Amniotic stem cell (primary cell): ENCODE results near the gene ITLN2.
"Not testable (repeated sequence)": the region's sequence is repeated elsewhere in the genome, so short reads cannot be mapped to it uniquely, and the experiment has no call there.

Experiments used
- DNase-seq: peaks from one replicate; lab custom pipeline; 2025; lab: John Stamatoyannopoulos, UW

ITLN2 gene

DNA sequence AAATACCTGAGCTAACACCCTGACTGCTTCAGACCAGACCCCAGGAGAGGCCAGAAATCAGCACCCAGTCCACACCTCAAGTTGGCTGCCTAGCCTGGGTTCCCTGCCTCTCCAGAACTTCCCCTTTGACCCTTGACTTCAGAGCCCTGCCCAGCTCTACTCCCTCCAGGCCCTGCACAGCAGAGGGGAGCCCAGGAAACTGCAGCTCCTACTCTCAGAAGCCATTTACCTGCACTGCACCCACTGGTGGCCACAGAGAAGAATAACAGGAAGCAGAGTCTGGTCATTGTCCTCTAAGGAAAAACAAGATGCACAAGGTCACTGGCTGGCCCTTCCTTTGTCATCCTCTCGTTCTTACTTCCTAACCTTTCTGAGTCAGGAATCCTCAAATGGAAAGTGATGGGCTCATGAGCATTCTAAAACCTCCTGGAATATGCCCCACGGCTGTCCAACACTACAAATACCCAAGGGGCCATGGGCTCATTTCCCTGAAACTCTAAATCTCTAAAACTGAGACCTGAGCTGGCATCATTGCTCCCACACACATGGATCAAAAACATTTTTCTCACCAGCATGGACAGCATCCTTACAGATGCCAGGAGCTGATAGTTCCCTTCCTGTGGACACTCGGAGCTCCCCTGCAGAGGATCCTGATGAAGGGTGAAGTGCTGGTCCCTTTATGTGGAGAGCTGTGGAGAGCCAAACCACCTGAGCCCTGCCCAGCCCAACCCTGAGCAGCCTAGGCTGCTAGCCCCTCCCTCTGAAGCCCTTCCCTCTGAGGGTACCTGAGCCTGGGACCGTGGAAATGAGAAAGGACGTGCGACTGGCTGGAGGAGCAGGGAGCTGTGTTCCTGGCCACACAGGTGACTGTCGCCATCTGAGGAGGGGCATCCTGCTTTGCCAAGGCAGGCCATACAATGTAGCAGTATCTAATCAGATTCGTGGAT is at the start of gene ITLN2:
ITLN2 (minus strand) TSS at position 652 of the 947 bp plus-strand sequence; CDS start at position 584, 68 bp downstream.
- DNase-seq = no peak

DNA sequence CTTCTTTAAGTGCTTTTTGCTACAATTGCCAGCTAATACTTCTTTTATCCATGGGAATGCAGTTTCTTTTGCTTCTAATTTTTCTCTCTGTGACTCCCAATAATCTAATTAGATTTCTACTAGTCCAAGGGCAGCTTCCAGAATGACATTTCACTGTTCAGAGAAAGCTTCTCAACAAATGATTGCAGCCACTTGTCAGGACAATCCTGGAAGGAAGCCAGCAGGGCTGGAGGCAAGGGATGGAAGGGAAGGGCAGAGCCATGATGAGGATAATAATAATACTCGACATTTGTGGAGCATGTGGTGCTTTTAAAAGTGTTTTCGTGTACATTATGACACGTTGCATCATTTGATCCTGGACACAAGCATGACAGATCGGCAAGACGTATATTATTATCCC is 46.9 kb upstream of the ITLN2 start:
- DNase-seq = no peak

GRCh38 chr1:161000736-161001480 is 46.3 kb upstream of the ITLN2 start:
- DNase-seq = no peak

DNA sequence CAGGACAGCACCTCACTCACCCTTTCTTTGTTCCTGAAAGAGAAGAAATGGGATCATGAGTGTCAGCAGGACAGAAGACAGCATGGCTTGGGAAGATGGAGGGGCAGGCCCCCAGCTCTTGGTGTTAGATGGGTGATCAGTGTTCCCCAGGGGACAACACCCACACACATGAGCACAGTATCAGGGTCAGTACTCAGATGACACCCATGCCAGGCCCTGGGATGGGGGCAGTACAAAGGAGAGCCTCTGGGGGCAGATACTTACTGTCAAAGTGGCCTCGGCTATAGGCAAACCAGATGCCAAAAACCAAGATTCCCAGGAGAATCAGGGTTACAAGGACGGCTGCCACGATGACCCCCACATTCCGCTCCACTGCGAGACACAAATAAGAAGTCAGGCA is 44.8 kb upstream of the ITLN2 start:
- no peak for DNase-seq

GRCh38 chr1:160997323-160998038 is 42.9 kb upstream of the ITLN2 start:
- peak; percentile 31 for DNase-seq

DNA sequence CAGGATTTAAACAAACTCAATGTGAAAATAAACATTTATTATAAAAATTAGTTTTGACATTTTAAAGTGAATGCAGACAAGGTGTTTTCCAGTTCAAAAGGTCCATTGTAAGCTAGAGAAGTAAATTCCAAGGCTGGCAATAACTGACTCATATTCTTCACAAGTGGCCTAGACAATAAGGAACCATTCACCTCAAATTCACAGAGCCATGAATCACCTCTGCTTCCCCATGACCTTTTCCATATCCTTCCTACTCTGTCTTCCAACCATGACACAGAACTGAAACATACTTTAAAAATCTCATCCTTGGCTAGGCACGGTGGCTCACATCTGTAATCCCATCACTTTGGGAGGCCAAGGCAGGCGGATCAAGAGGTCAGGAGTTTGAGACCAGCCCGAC is 41.6 kb upstream of the ITLN2 start:
- no peak for DNase-seq

- DNase-seq = peak; percentile 53
Measured at GRCh38 chr1:160993544-160994193, 39.1 kb upstream of the ITLN2 start.

DNA sequence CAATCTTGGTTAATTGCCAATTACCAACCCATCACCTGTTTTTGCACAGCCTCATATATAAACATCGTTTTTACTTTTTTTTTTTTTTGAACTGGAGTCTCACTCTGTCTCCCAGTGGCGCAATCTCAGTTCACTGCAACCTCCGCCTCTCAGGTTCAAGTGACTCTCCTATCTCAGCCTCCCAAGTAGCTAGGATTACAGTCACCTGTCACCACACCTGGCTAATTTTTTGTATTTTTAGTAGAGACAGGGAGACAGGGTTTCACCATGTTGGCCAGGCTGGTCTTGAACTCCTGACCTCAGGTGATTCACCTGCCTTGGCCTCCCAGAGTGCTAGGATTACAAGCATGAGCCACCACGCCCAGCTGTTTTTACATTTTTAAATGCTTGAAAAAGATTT is 37.4 kb upstream of the ITLN2 start:
- not testable (repeated sequence) for DNase-seq

DNA sequence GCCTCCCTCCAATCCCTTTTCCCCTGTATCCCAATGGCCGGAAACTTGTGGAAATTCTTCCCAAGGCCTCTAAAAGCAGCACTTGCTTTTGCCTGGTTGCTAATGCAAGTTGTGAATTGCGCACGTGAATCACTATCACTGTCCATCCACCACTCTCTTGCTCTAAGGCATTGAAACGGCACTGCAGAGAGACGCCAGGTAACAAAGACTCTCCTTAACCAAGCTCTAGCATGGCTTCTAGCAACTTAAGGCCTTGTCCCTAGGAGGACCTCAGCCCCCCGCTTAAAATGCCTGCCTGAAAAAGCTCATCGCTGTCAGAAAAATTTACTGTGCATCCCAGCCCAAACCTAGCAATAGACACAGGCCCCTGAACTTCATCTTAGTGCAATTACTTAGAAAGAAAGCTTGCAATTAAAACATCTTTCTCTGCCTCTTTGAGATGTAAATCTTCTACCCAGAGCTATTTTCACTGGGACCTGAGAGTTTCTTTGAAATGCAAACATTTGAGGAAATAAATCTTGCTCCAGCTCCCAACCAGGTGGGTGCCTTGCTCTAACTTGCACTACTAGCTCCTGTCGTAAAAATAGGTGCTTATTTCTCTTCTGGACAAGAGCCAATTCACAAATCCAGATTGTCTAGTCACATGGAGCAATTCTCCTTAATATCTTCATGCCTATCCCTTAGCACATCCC is 32.9 kb upstream of the ITLN2 start:
- no peak for DNase-seq

DNA sequence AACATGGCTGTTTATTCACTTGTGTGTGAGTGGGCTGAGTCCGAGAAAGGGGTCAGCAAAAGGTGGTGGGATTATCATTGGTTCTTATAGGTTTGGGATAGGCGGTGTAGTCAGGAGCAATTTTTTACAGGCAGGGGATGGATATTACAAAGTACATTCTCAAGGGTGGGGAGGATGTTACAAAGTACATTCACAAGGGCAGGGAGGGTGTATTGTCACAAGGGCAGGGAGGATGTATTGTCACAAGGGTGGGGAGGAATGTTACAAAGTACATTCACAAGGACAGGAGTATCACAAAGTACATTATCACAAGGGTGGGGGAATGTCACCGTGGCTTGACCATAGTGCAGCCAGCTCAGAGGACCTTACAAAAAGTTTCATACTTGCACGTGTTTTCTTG is 31.1 kb upstream of the ITLN2 start:
- DNase-seq = no peak

GRCh38 chr1:160981584-160982411 is 27.2 kb upstream of the ITLN2 start:
- DNase-seq = no peak

DNA sequence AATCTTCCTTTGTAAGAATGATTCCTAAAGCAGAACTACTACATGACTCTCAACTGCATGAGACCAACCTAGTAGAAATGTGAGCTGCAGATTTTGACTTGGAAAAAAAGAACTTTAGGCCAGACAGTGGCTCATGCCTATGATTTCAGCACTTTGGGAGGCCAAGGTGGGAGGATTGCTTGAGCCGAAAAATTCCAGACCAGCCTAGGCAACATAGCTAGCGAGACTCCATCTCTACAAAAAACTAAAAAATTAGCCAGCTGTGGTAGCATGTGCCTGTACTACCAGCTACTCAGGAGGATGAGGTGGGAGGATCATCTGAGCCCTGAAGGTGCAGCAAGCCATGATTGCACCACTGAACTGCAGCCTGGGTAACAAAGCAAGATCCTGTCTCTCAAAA is 24.7 kb upstream of the ITLN2 start:
- no peak for DNase-seq

DNA sequence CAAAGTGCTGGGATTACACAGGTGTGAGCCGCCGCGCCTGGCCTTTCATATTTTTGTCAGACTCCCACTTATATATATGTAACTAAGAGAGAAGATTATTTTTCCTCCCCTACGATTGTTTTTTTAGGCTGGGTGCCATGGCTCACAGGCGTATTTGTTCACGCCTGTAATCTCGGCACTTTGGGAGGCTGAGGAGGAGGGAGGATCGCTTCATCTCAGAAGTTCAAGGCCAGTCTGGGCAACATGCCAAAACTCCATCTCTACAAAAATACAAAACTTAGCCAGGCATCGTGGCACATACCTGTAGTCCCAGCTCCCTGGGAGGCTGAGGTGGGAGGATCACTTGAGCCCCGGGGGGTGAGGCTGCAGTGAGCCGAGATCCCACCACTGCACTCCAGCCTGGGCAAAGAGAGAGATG is 23.9 kb upstream of the ITLN2 start:
- no peak for DNase-seq

- DNase-seq = no peak
Measured at GRCh38 chr1:160975026-160975425, 20.4 kb upstream of the ITLN2 start.

DNA sequence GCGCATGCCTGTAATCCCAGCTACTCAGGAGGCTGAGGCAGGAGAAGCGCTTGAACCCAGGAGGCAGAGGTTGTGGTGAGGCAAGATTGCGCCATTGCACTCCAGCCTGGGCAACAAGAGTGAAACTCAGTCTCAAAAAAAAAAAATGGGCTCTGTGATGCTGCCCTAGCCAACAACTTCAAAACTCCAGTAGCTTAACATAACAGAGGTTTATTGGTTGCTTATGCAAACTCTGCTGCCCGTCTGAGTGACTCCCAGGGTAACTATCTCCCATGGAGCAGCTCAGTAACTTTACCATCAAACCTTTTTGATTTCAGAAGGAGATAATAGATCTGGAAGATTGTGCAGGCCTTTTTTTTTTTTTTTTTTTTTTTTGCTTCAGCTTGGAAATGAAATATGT is 18.9 kb upstream of the ITLN2 start:
- DNase-seq = no peak

- no peak for DNase-seq
Measured at GRCh38 chr1:160972939-160973338, 18.3 kb upstream of the ITLN2 start.

DNA sequence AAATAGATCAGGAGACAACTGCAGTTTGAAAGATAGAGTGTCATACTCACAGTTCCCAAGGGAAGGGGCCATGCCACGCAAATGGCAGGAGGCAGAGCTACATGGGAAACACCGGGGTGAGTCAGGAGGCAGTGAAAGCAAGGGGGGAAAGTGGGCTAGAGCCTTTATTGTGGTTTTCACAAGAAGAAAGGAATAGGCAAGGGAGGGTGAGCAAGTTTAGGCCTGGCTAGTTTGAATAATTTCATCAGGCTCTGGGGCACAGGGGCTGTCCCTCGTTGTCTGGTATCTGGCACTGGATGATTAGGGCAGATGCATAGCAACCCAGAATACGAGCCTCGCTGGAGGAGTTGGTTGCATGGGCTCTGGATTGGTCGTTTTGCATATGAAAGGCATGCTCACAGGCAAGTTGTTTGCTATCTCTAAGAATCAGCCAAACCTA is 17.0 kb upstream of the ITLN2 start:
- no peak for DNase-seq

- no peak for DNase-seq
Measured at GRCh38 chr1:160963521-160963920, 8.9 kb upstream of the ITLN2 start.

GRCh38 chr1:160961419-160961818 is 6.8 kb upstream of the ITLN2 start:
- no peak for DNase-seq

DNA sequence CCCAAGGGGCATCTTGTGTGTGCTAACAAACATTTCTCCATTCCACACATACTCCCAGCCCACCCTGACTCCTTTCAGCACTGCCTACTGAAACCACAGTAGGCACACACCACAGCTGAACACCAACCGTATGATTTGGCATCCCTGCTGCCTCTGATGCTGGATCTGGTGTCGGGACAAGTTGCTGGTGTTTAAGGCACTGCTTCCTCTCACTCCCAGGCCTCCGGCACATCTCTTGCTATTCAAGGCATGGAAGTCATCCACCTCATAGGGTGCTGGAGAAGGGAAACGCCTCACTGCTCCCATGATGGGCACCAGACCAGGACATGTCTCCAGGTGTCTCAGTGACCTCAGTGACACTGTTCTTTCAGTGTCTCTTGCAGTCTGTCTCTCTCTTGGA is 2.4 kb upstream of the ITLN2 start:
- DNase-seq = no peak
